Measurements from ENCODE around the gene PPP2R2C.

PPP2R2C gene

DNA sequence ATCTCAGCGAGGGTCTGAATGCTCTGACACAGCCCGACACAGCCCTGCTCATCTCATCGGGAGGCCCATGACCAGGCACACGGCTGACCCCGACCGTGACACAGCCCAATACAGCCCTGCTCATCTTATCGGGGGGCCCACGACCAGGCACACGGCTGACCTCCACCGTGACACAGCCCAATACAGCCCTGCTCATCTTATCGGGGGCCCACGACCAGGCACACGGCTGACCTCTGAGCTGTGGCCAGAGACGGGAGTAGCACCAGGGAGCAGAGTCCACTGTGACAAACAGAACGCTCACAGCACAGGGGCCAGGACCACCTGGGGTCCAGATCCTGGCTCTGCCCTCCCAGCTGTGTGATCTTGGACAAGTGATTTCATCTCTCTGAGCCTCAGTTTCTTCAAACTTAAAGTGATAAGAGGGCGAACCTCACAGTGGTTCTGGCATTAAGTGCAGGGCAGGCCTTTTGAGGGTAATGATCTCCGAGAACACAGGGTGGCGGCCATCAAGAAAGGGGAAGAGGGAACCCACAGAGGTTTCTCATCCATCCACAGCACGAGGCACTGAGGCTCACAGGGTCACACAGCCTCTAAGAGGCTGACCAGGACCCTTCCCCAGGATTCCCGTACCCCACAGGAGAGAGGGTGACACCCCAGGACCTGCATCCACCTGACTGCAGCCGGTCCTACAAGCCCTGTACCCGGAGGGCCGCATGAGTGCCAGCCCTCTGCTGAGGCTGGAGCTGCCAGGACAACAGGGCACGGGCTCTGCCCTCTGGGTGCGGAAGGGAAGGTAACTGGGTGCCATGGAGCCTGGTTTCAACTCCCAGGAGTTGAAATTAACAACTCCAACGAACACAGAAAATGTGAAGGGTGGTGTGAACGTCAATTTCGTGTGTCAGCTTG, 142.7 kb downstream of the PPP2R2C start:
- DNase-seq (ENCODE audit: low spot score): no peak

- DNase-seq (ENCODE audit: low spot score): no peak
Measured at GRCh38 chr4:6328526-6328925, 143.9 kb downstream of the PPP2R2C start.

GRCh38 chr4:6327220-6327917, 145.0 kb downstream of the PPP2R2C start:
- peak; percentile 69 for DNase-seq (ENCODE audit: low spot score)

- no peak for DNase-seq (ENCODE audit: low spot score)
Measured at GRCh38 chr4:6326312-6327060, 145.9 kb downstream of the PPP2R2C start.

DNA sequence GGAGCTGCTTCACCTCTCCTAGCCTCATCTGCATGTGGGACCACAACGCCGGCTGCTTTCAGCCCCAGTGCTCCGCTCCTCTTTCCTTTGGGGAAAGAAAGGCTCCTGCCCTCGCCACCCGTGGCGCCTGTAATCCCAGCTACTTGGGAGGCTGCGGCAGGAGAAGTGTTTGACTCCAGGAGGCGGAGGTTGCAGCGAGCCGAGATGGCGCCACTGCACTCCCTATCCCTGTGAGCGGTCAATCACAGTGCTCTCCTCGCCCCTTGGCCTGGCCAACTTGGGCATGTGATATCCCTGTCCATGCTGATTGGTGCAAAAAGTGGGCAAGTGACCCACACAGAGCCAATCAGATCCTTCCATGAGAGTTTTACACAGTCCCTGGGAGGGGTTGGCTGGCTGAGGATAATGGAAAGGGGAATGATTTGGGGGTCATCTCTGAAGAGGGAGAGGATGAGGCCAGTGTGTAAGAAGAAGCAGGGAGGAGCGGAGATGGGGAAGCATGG, 146.6 kb downstream of the PPP2R2C start:
- DNase-seq (ENCODE audit: low spot score): no peak

GRCh38 chr4:6324999-6325787, 147.2 kb downstream of the PPP2R2C start:
- DNase-seq (ENCODE audit: low spot score): peak; percentile 7

GRCh38 chr4:6324461-6324998, 147.9 kb downstream of the PPP2R2C start:
- no peak for DNase-seq (ENCODE audit: low spot score)

GRCh38 chr4:6322761-6323566, 149.4 kb downstream of the PPP2R2C start:
- DNase-seq (ENCODE audit: low spot score): no peak

- no peak for DNase-seq (ENCODE audit: low spot score)
Measured at GRCh38 chr4:6322067-6322760, 150.2 kb downstream of the PPP2R2C start.

- DNase-seq (ENCODE audit: low spot score): no peak
Measured at GRCh38 chr4:6321361-6321760, 151.1 kb downstream of the PPP2R2C start.

DNA sequence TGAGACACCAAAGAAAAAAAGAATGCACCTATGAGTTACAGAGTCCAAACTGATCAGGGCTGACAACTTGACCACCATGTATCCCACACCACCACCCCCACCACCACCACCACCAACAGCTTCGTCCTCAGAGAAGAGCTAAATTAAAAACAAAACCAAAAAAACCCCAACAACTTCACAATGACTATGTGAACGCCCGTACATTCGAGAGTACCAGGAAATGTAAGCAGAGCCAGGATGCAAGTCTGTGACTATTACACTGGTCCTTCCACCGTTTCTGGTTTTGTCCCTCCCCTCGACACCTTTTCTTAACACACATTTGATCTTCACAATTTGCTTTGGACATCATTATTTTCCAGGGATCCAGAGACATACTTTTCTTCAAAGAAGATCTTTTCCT, 151.8 kb downstream of the PPP2R2C start:
- DNase-seq (ENCODE audit: low spot score): no peak

- DNase-seq (ENCODE audit: low spot score): peak; percentile 79
Measured at GRCh38 chr4:6319530-6320150, 152.8 kb downstream of the PPP2R2C start.

DNA sequence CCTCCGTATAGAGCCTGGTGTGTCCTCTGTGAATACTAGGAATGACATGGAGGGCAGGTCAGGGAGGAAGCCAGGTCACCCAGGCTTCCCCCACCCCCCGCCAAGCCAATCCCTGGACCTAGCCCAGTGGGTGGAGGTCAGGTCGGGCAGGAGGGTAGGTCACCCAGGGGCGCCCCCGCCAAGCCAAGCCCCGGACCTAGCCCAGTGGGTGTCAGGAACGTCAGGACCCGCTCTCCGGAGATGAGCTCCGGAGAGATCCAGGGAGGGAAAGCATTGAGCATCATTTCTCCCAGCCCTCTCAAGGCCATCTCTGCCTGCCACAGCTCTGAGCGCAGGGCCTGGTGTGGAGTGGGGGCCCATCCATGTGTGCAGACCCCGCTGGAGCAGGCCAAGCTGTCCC, 154.2 kb downstream of the PPP2R2C start:
- no peak for DNase-seq (ENCODE audit: low spot score)

DNA sequence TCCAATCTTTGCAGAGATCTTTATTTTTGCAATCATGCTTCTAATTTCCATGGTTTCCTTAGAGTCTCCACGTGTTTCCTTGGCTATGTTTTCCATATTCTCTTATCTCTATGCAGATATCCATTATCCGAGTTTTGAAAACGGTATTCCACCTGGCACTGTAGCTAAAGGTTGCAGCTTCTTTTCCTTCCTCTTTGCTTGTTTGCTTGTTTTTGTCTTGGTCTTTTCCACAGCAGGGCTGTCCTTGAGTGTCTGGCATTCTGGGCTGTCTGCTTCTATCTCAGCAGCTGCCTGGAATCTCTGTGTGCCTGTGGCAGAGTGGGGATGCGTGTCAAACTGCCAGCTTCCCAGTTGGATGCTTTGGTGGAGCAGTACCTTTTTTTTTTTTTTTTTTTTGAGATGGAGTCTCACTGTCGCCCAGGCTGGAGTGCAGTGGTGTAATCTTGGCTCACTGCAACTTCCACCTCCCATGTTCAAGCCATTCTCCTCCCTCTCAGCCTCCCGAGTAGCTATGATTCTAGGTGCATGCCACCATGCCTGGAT, 155.9 kb downstream of the PPP2R2C start:
- no peak for DNase-seq (ENCODE audit: low spot score)

GRCh38 chr4:6313216-6313615, 159.2 kb downstream of the PPP2R2C start:
- DNase-seq (ENCODE audit: low spot score): no peak

GRCh38 chr4:6309777-6310176, 162.6 kb downstream of the PPP2R2C start:
- DNase-seq (ENCODE audit: low spot score): no peak

DNA sequence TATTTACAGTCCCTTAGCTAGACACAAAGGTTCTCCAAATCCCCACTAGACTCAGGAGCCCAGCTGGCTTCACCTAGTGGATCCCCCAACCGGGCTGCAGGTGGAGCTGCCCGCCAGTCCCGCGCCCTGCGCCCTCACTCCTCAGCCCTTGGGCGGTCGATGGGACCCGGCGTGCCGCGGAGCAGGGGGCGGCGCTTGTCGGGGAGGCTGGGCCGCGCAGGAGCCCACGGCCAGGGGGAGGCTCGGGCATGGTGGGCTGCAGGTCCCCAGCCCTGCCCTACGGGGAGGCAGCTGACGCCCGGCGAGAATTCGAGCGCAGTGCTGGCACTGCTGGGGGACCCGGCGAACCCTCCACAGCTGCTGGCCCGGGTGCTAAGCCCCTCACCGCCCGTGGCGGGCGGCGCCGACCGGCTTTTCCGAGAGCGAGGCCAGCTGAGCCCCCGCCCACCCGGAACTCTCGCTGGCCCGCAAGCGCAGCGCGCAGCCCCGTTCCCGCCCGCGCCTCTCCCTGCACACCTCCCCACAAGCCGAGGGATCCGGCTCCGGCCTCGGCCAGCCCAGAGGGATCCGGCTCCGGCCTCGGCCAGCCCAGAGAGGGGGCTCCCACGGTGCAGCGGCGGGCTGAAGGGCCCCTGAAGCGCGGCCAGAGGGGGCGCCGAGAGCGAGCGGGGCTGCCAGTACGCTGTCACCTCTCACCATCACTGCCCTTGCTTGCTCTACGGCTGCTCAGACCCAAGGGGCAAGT, 163.3 kb downstream of the PPP2R2C start:
- DNase-seq (ENCODE audit: low spot score): no peak

DNA sequence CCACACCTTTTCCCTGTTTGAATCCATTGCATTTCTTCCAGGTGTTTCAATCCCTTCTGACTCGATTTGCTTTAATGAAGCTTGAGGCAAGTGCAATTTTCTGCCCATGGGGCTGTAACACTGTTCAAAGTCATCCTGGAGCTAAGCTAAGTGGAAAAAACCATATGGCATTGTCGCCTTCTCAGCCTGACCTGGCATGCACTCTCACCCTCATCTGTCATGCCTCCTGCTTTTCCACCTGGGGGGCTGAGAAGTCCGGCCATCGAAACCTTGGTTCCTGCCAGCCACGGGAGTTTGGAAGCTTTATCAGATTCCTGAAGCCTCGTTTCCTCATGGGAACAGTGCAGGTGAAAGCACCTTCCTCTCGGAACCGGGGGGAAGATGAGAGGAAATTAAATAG, 164.5 kb downstream of the PPP2R2C start:
- no peak for DNase-seq (ENCODE audit: low spot score)

Measured in RKO (cell line).